Measurements from ENCODE around the gene SRR.

SRR gene

GRCh38 chr17:2275722-2276121, 28.0 kb upstream of the SRR start:
- peak overlapping the region; percentile 86 for H3K27ac Mint-ChIP-seq
- H3K4me1 Mint-ChIP-seq (ENCODE audit: low read depth): peaks cover 51% of the 10 kb centered on the region

DNA sequence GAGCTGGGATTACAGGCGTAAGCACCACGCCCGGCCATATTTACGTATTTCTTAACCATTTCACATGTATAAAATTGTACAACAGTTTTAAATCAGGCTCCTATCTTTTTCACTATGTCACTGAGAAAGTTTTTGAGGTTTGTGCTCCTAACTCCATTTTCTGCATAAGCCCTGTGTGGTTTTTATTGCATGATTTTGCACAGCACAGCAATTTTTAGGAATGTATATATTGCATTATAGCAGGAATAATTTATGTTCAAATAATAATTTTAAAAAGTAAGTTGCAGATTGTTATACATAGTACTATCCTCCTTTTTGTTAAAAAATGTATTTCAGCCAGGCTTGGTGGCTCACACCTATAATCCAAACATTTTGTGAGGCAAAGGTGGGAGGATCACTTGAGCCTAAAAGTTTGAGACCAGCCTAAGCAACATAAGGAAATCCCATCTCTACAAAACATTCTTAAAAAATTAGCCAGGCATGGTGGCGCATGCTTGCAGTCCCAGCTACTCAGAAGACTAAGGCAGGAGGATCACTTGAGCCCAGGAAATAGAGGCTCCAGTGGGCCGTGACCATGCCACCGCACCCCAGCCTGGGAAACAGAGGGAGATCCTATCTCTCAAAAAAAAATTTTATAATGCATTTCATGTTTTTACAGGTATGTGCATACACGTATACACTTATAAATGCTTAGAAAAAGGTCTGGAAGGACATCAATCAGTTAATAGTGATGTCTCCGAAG, 26.1 kb upstream of the SRR start:
- Mint-ChIP-seq H3K4me3 (no peak overlapping the region), H3K27me3 (ENCODE audit: low read depth) (no peaks in the 10 kb centered on the region), H3K36me3 (ENCODE audit: low read depth) (peaks cover 36% of the 10 kb centered on the region), H3K9me3 (no peaks in the 10 kb centered on the region), H3K27ac (no peak overlapping the region), H3K4me1 (ENCODE audit: low read depth) (peaks cover 54% of the 10 kb centered on the region)

More at GRCh38 chr17:2275722-2276121, 28.0 kb upstream of the SRR start:
- Mint-ChIP-seq H3K27me3 (ENCODE audit: low read depth) (no peaks in the 10 kb centered on the region), H3K36me3 (ENCODE audit: low read depth) (peaks cover 36% of the 10 kb centered on the region), H3K4me3 (peak overlapping the region; percentile 63), H3K9me3 (no peaks in the 10 kb centered on the region)

- peak overlapping the region; percentile 47 for H3K27ac Mint-ChIP-seq
- H3K36me3 Mint-ChIP-seq (ENCODE audit: low read depth): peaks cover 41% of the 10 kb centered on the region
- H3K4me3 Mint-ChIP-seq: no peak overlapping the region
- no peaks in the 10 kb centered on the region for H3K27me3 Mint-ChIP-seq (ENCODE audit: low read depth)
- H3K9me3 Mint-ChIP-seq: no peaks in the 10 kb centered on the region
- H3K4me1 Mint-ChIP-seq (ENCODE audit: low read depth): peaks cover 52% of the 10 kb centered on the region
Observed at GRCh38 chr17:2279707-2280106, 24.0 kb upstream of the SRR start.

- H3K27me3 Mint-ChIP-seq (ENCODE audit: low read depth): no peaks in the 10 kb centered on the region
- H3K9me3 Mint-ChIP-seq: no peaks in the 10 kb centered on the region
- peaks cover 37% of the 10 kb centered on the region for H3K36me3 Mint-ChIP-seq (ENCODE audit: low read depth)
- H3K4me1 Mint-ChIP-seq (ENCODE audit: low read depth): peaks cover 32% of the 10 kb centered on the region
- H3K27ac Mint-ChIP-seq: peak overlapping the region; percentile 61
- peak overlapping the region; percentile 11 for H3K4me3 Mint-ChIP-seq
Observed at GRCh38 chr17:2282297-2282873, 21.4 kb upstream of the SRR start.

- Mint-ChIP-seq H3K9me3 (no peaks in the 10 kb centered on the region), H3K27me3 (ENCODE audit: low read depth) (no peaks in the 10 kb centered on the region), H3K4me1 (ENCODE audit: low read depth) (peaks cover 34% of the 10 kb centered on the region), H3K4me3 (no peak overlapping the region), H3K36me3 (ENCODE audit: low read depth) (peaks cover 39% of the 10 kb centered on the region), H3K27ac (no peak overlapping the region)
Observed at GRCh38 chr17:2283302-2283701, 20.4 kb upstream of the SRR start.

DNA sequence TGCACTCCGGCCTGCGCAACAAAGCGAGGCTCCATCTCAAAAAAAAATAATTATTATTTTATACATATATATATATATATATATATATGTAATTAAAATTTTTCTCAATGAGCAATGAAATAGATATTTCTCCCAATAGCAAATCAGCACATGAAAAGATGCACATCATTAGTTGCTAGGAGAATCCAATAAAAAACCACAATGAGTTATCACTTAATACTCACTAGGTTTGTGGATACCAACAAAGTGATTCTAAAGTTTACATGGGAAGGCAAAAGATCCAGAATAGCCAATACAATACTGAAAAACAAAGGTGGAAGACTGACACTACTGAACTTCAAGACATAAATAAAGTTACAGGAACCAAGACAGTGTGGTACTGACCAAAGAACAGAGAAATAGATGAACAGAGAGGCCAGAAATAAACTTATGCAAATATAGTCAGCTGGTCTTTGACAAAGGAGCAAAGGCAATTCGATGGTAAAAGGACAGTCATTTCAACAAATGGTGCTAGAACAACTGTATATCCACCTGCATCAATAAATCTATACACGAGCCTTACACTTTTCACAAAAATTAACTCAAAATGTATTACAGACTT, 13.8 kb upstream of the SRR start:
- Mint-ChIP-seq H3K4me1 (ENCODE audit: low read depth) (peaks cover 17% of the 10 kb centered on the region), H3K4me3 (no peak overlapping the region), H3K36me3 (ENCODE audit: low read depth) (peaks cover 42% of the 10 kb centered on the region), H3K27me3 (ENCODE audit: low read depth) (no peaks in the 10 kb centered on the region), H3K9me3 (no peaks in the 10 kb centered on the region), H3K27ac (no peak overlapping the region)

GRCh38 chr17:2292100-2292499, 11.7 kb upstream of the SRR start:
- peaks cover 52% of the 10 kb centered on the region for H3K36me3 Mint-ChIP-seq (ENCODE audit: low read depth)
- no peaks in the 10 kb centered on the region for H3K9me3 Mint-ChIP-seq
- no peaks in the 10 kb centered on the region for H3K27me3 Mint-ChIP-seq (ENCODE audit: low read depth)
- no peak overlapping the region for H3K4me3 Mint-ChIP-seq
- H3K27ac Mint-ChIP-seq: no peak overlapping the region
- peaks cover 31% of the 10 kb centered on the region for H3K4me1 Mint-ChIP-seq (ENCODE audit: low read depth)

DNA sequence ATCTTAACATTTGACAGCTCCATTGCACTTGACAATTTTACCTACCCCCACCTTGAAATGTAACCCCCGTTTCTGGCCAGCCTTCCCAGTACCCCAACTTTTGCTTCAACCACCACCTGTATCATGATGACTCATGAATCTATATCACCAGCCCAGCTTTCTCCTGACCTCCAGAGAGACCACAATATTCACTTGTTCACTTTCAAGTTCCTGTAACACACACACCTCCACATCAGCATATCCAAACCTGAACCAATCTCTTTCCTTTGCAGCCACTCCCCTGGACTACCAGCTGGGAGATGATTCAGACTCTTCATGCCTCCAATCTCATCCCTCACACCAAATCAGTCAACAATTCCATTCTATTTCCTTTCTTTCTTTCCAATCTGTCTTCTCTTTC, 8.2 kb upstream of the SRR start:
- no peaks in the 10 kb centered on the region for H3K27me3 Mint-ChIP-seq (ENCODE audit: low read depth)
- no peak overlapping the region for H3K27ac Mint-ChIP-seq

DNA sequence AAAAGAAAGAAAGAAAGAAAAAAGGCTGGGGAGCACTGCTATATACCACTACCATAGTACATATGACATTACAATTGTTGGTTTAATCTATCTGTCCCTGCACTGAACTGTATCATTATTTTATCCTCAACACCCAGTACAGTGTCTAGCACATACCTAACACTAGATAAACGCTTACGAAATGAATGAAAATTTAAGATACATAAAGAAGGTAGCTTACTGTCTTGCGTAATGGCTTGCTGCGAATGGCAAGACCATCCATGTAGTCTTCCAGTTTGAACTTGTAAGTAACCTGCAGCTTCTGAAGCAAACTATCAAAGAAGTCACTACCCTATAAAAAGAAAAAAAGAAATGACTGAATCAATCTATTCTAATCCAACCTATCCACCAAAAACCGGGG, 6.7 kb upstream of the SRR start:
- H3K9me3 Mint-ChIP-seq: no peaks in the 10 kb centered on the region

More for the DNA sequence above, 8.2 kb upstream of the SRR start:
- peak overlapping the region; percentile 1 for H3K4me3 Mint-ChIP-seq
- H3K9me3 Mint-ChIP-seq: no peaks in the 10 kb centered on the region
- peaks cover 65% of the 10 kb centered on the region for H3K36me3 Mint-ChIP-seq (ENCODE audit: low read depth)
- peaks cover 42% of the 10 kb centered on the region for H3K4me1 Mint-ChIP-seq (ENCODE audit: low read depth)

DNA sequence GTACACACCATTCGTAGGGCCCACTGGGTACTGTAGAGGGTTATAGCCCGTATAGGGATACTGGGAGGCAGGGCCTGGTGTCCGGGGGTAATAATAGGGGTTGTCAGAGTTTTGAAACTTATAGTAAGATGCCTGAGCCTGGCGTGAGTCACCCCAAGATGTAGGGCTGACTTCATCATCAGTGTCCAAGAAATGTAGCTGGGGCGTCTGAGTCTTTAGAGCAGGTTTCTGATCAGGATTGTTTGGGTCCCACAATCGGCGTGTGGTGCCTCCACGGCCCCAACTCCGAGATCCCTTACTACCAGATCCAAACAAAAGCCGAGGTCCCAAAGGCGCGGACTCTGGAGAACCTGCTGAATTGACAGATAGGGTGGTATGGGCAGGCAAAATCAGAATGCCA, 4.6 kb upstream of the SRR start:
- H3K4me1 Mint-ChIP-seq (ENCODE audit: low read depth): peaks cover 50% of the 10 kb centered on the region

More for the DNA sequence above, 6.7 kb upstream of the SRR start:
- Mint-ChIP-seq H3K4me1 (ENCODE audit: low read depth) (peaks cover 47% of the 10 kb centered on the region), H3K27me3 (ENCODE audit: low read depth) (no peaks in the 10 kb centered on the region), H3K27ac (no peak overlapping the region), H3K36me3 (ENCODE audit: low read depth) (peaks cover 58% of the 10 kb centered on the region), H3K4me3 (no peak overlapping the region)

GRCh38 chr17:2299756-2300155, 4.0 kb upstream of the SRR start:
- no peak overlapping the region for H3K4me3 Mint-ChIP-seq
- no peak overlapping the region for H3K27ac Mint-ChIP-seq
- H3K9me3 Mint-ChIP-seq: no peaks in the 10 kb centered on the region
- peaks cover 43% of the 10 kb centered on the region for H3K36me3 Mint-ChIP-seq (ENCODE audit: low read depth)
- peaks cover 46% of the 10 kb centered on the region for H3K4me1 Mint-ChIP-seq (ENCODE audit: low read depth)
- H3K27me3 Mint-ChIP-seq (ENCODE audit: low read depth): no peaks in the 10 kb centered on the region

More for the DNA sequence above, 4.6 kb upstream of the SRR start:
- Mint-ChIP-seq H3K27ac (no peak overlapping the region), H3K9me3 (no peaks in the 10 kb centered on the region), H3K27me3 (ENCODE audit: low read depth) (no peaks in the 10 kb centered on the region), H3K36me3 (ENCODE audit: low read depth) (peaks cover 48% of the 10 kb centered on the region), H3K4me3 (no peak overlapping the region)

GRCh38 chr17:2302778-2303203, 959 bp upstream of the SRR start:
- H3K4me3 Mint-ChIP-seq: peak overlapping the region; percentile 89
- H3K36me3 Mint-ChIP-seq (ENCODE audit: low read depth): peaks cover 32% of the 10 kb centered on the region
- H3K4me1 Mint-ChIP-seq (ENCODE audit: low read depth): peaks cover 39% of the 10 kb centered on the region
- H3K9me3 Mint-ChIP-seq: no peaks in the 10 kb centered on the region
- H3K27ac Mint-ChIP-seq: peak overlapping the region; percentile 83
- no peaks in the 10 kb centered on the region for H3K27me3 Mint-ChIP-seq (ENCODE audit: low read depth)

- H3K4me3 Mint-ChIP-seq: peak overlapping the region; percentile 61
- H3K36me3 Mint-ChIP-seq (ENCODE audit: low read depth): peaks cover 23% of the 10 kb centered on the region
- peaks cover 35% of the 10 kb centered on the region for H3K4me1 Mint-ChIP-seq (ENCODE audit: low read depth)
- H3K27ac Mint-ChIP-seq: peak overlapping the region; percentile 12
- H3K9me3 Mint-ChIP-seq: no peaks in the 10 kb centered on the region
- H3K27me3 Mint-ChIP-seq (ENCODE audit: low read depth): no peaks in the 10 kb centered on the region
Observed at GRCh38 chr17:2304931-2305330, 1.2 kb downstream of the SRR start.

DNA sequence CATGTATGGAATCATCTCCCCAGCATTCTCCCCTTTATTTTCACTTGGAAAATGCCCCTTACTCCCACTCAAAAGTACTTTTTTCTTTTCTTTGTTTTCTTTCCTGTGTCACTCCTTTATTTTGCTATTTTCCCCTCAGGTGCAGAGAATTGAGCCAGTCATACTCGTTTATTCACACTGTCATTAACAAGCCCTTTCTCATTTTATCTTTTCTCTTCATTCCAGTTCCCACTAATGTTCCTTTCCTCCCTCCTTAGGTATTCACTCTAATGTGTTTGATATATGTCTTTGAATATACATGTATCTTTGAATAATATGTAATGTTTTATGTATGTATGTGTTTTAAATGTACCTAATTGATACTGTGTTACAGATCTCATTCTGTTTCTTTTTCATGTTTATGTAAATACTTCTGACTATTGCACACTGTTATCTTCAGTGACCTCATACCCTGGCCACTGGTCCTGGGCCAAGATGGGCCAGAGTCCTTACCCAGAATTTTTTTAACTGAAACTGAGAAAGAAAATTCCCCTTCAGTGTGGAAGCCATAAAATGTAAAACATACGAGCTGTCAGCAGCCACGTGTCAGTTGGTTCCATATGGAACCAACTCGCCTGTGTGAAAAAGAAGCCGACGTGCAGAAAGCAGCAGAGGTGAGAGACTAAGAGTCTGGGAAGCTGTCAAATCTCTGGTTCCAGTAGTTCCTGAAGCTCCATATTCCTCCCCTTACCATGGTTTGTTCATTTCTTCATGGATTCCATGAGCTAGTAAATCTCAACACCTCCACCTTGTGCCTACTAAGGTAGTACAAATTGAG, 5.8 kb downstream of the SRR start:
- no peak overlapping the region for H3K4me3 Mint-ChIP-seq
- H3K36me3 Mint-ChIP-seq (ENCODE audit: low read depth): peaks cover 16% of the 10 kb centered on the region
- no peaks in the 10 kb centered on the region for H3K9me3 Mint-ChIP-seq
- no peak overlapping the region for H3K27ac Mint-ChIP-seq
- H3K4me1 Mint-ChIP-seq (ENCODE audit: low read depth): peaks cover 19% of the 10 kb centered on the region
- H3K27me3 Mint-ChIP-seq (ENCODE audit: low read depth): no peaks in the 10 kb centered on the region

All from T-helper 1 cell treated with Interleukin-12 subunit alpha and Interleukin-12 subunit beta and Interleukin-4 antibody, amounts not matched to agents 30 μg/mL and 1 μg/mL, for 36 hours (primary cell).